CD14-positive monocyte (primary cell): ENCODE data around the gene ZNF385B. TPM values are rescaled to one million over a fixed set of nuclear protein-coding genes. Genes with fewer than 3 reads are reported as not detected.

Experiments
- DNase-seq, 3 donors: peaks; one replicate each; pipeline ENCODE4 v3.0.0-alpha.2; 2011 to 2022
- H2AFZ ChIP-seq: 2 replicates; pipeline ENCODE4 v1.6.0; 2012; ENCODE audit warnings: mild to moderate bottlenecking, low read depth, low read length, inconsistent platforms; ENCODE audit not compliant: insufficient read depth, poor library complexity, severe bottlenecking
- H3K27ac ChIP-seq, 2 donors: 1 replicate in 1 of 2; 2 replicates in 1 of 2; pipeline ENCODE4 v1.5.1; 2012 to 2013; ENCODE audit warnings: low read length in 2 of 2, control low read depth in 1 of 2, inconsistent platforms in 1 of 2, low read depth in 1 of 2, mild to moderate bottlenecking in 1 of 2
- H3K27me3 ChIP-seq, 2 donors: one replicate each; pipeline versions ENCODE4 v1.6.0 to v1.6.1; 2011 to 2013; ENCODE audit warnings: low read length in 2 of 2; ENCODE audit not compliant: control insufficient read depth in 2 of 2, insufficient read depth in 2 of 2
- H3K36me3 ChIP-seq, 2 donors: replicated peaks in 1 of 2; 1 replicate in 1 of 2; 2 replicates in 1 of 2; pipeline versions ENCODE4 v1.5.1 to v1.6.1; 2012 to 2013; ENCODE audit warnings: low read length in 2 of 2, control low read depth in 1 of 2, inconsistent platforms in 1 of 2, mild to moderate bottlenecking in 1 of 2; ENCODE audit not compliant: insufficient read depth in 2 of 2, control insufficient read depth in 1 of 2
- H3K4me1 ChIP-seq, 2 donors: 1 replicate in 1 of 2; 2 replicates in 1 of 2; pipeline versions ENCODE4 v1.5.1 to v1.6.1; 2012 to 2013; ENCODE audit warnings: low read length in 2 of 2, control low read depth in 1 of 2, inconsistent platforms in 1 of 2, mild to moderate bottlenecking in 1 of 2, moderate library complexity in 1 of 2; ENCODE audit not compliant: insufficient read depth in 2 of 2, control insufficient read depth in 1 of 2
- H3K4me2 ChIP-seq: replicated peaks from 2 replicates; pipeline ENCODE3; 2012; ENCODE audit warnings: low read length, moderate library complexity, mild to moderate bottlenecking; ENCODE audit not compliant: poor library complexity, severe bottlenecking; ENCODE audit errors: extremely low read depth
- H3K4me3 ChIP-seq, 3 experiments: fragments of 200-600 bp in 1 of 3; sonication (generic) in 1 of 3; replicated peaks in 1 of 3; 1 replicate in 2 of 3; 2 replicates in 1 of 3; pipeline ENCODE4 v1.5.1; 2011 to 2013; ENCODE audit warnings: low read length in 3 of 3, mild to moderate bottlenecking in 3 of 3, control low read depth in 2 of 3, low read depth in 2 of 3, inconsistent platforms in 1 of 3, moderate library complexity in 1 of 3
- H3K79me2 ChIP-seq: 2 replicates; pipeline ENCODE4 v1.6.0; 2012; ENCODE audit warnings: mild to moderate bottlenecking, control low read depth, inconsistent platforms, low read length, moderate library complexity; ENCODE audit not compliant: insufficient read depth
- H3K9ac ChIP-seq: 2 replicates; pipeline ENCODE4 v1.6.0; 2017; ENCODE audit warnings: low read length, mild to moderate bottlenecking; ENCODE audit not compliant: insufficient read depth, poor library complexity, severe bottlenecking
- H3K9me3 ChIP-seq, 2 donors: replicated peaks in 1 of 2; 1 replicate in 1 of 2; 2 replicates in 1 of 2; pipeline versions ENCODE4 v1.5.1 to v1.6.1; 2012 to 2013; ENCODE audit warnings: low read length in 2 of 2, control low read depth in 1 of 2; ENCODE audit not compliant: control insufficient read depth in 1 of 2, insufficient read depth in 1 of 2
- H4K20me1 ChIP-seq: 2 replicates; pipeline ENCODE4 v1.6.0; 2012; ENCODE audit warnings: mild to moderate bottlenecking, low read length, control low read depth, moderate library complexity; ENCODE audit not compliant: insufficient read depth
- H3K27ac Mint-ChIP-seq, 7 donors: one replicate each; pipeline ENCODE4 v1.8.0; 2020; ENCODE audit warnings: mild to moderate bottlenecking in 7 of 7, mixed read lengths in 7 of 7, moderate library complexity in 6 of 7, inconsistent platforms in 2 of 7
- H3K27me3 Mint-ChIP-seq, 3 donors: one replicate each; pipeline ENCODE4 v1.8.0; 2021 to 2022; ENCODE audit warnings: low read depth in 3 of 3, mild to moderate bottlenecking in 3 of 3, mixed read lengths in 3 of 3, moderate library complexity in 3 of 3, inconsistent platforms in 1 of 3
- H3K36me3 Mint-ChIP-seq, 2 donors: one replicate each; pipeline ENCODE4 v1.8.0; 2020; ENCODE audit warnings: mixed read lengths in 2 of 2, inconsistent platforms in 1 of 2, mild to moderate bottlenecking in 1 of 2
- H3K4me1 Mint-ChIP-seq: one replicate; pipeline ENCODE4 v1.8.0; 2020; ENCODE audit warnings: mild to moderate bottlenecking, mixed read lengths
- H3K4me3 Mint-ChIP-seq, 2 donors: one replicate each; pipeline ENCODE4 v1.8.0; 2020; ENCODE audit warnings: mild to moderate bottlenecking in 2 of 2, mixed read lengths in 2 of 2, moderate library complexity in 1 of 2
- H3K9me3 Mint-ChIP-seq, 7 donors: one replicate each; pipeline ENCODE4 v1.8.0; 2020 to 2022; ENCODE audit warnings: mixed read lengths in 7 of 7, mild to moderate bottlenecking in 6 of 7, moderate library complexity in 6 of 7, inconsistent platforms in 2 of 7
- WGBS: methylation state at CpG from one replicate; pipeline ENCODE4 v1.1.5; 2013; ENCODE audit warnings: missing lambda C conversion rate; ENCODE audit not compliant: insufficient coverage; 5-methylcytosine and 5-hydroxymethylcytosine counted together
- intact Hi-C, 2 donors: fragments of 100-400 bp; cut with micrococcal nuclease; formaldehyde crosslinking; loops; one replicate each; pipeline versions ENCODE4 v1.15.0 to v1.15.1; 2023
- polyA plus RNA-seq, 3 donors: library from polyadenylated mRNA; depleted of rRNA in 1 of 3; unstranded in 2 of 3; stranded (reverse) in 1 of 3; fragments of 300-500 nt in 2 of 3; fragments of >200 nt in 1 of 3; fragmentation: Illumina TruSeq in 2 of 3; gene quantifications; 1 replicate in 2 of 3; 2 replicates in 1 of 3; pipeline ENCODE4 v1.2.3, GENCODE V29; 2012 to 2021
- TF ChIP-seq, protein P1 (sequence below): fragments of 200-600 bp; IDR thresholded peaks from one replicate; pipeline ENCODE4 v1.8.0; 2022; ENCODE audit warnings: antibody characterized with exemption, mild to moderate bottlenecking

Gene ZNF385B
- polyA plus RNA-seq, 3 donors = not detected

DNA sequence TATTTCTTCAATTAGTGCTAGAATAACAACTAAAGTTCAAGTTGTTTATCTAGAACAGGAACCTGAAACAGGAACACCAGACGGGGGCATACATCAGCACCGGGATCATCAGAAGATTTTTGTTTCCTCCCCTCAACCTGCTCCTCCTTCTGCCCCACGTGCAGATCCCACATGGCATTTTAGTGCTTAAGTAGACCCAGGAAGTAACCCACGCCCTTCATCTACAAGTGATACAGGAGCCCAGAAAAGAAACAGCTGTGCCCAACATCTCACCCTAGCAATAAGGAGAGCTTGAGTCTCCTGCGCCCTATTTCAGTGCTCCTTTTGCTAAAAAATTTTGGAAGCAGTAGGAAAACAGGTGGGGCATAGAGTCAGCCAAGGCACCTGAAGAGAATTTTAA lies 5.2 kb downstream of the ZNF385B start:
- H3K27ac ChIP-seq = no peak overlapping the region
- intact Hi-C loops = no loop called here
- no peak overlapping the region for H3K9ac ChIP-seq
- H3K4me1 ChIP-seq = no peaks in the 10 kb centered on the region
- no peak overlapping the region for H3K4me3 Mint-ChIP-seq
- no peaks in the 10 kb centered on the region for H3K79me2 ChIP-seq
- no peak overlapping the region for H3K27ac Mint-ChIP-seq
- peaks cover 0 to 5% (median 2%) of the 10 kb centered on the region in 7 donors for H3K9me3 Mint-ChIP-seq
- no peaks in the 10 kb centered on the region for H4K20me1 ChIP-seq
- H3K36me3 ChIP-seq = no peaks in the 10 kb centered on the region
- peaks cover 0 to 4% of the 10 kb centered on the region in 2 donors for H3K9me3 ChIP-seq
- no peak for DNase-seq
- H3K4me1 Mint-ChIP-seq = peaks cover 3% of the 10 kb centered on the region
- H3K27me3 Mint-ChIP-seq = peaks cover 20 to 34% (median 32%) of the 10 kb centered on the region in 3 donors
- 0% methylated on average over 3 of the region's 5 CpGs for WGBS
- H2AFZ ChIP-seq = no peak overlapping the region
- TF ChIP-seq, protein P1, sequence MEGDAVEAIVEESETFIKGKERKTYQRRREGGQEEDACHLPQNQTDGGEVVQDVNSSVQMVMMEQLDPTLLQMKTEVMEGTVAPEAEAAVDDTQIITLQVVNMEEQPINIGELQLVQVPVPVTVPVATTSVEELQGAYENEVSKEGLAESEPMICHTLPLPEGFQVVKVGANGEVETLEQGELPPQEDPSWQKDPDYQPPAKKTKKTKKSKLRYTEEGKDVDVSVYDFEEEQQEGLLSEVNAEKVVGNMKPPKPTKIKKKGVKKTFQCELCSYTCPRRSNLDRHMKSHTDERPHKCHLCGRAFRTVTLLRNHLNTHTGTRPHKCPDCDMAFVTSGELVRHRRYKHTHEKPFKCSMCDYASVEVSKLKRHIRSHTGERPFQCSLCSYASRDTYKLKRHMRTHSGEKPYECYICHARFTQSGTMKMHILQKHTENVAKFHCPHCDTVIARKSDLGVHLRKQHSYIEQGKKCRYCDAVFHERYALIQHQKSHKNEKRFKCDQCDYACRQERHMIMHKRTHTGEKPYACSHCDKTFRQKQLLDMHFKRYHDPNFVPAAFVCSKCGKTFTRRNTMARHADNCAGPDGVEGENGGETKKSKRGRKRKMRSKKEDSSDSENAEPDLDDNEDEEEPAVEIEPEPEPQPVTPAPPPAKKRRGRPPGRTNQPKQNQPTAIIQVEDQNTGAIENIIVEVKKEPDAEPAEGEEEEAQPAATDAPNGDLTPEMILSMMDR = no peak
- no peak overlapping the region for H3K4me3 ChIP-seq
- no peak overlapping the region for H3K4me2 ChIP-seq
- no peaks in the 10 kb centered on the region for H3K36me3 Mint-ChIP-seq
- H3K27me3 ChIP-seq = peaks cover 15 to 25% of the 10 kb centered on the region in 2 donors

DNA sequence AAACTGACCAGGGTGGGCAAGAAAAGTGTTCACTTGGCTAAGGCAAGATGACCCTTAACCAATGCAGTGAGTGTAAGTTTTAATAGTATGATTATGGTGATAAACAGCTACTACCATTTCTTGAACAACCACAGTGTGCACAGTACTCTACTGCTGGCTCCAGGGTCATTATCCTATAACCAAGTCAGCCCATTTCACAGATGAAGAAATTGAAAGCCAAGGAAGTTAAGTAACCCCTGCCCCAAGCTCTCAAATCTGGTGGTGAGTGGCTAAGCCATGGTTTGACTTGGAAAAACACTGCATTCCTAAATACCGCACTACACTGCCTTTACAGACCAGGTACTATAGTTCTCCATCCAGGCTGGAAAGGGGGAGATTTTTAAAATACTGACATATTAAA lies 5.7 kb downstream of the ZNF385B start:
- Histone ChIP-seq H3K27me3 (peaks cover 15 to 23% of the 10 kb centered on the region in 2 donors), H2AFZ (no peak overlapping the region), H3K4me1 (no peaks in the 10 kb centered on the region), H3K27ac (no peak overlapping the region), H3K9me3 (peaks cover 0 to 4% of the 10 kb centered on the region in 2 donors), H3K9ac (no peak overlapping the region), H3K36me3 (no peaks in the 10 kb centered on the region), H3K79me2 (no peaks in the 10 kb centered on the region), H3K4me2 (no peak overlapping the region), H3K4me3 (no peak overlapping the region), H4K20me1 (no peaks in the 10 kb centered on the region)
- H3K27me3 Mint-ChIP-seq = peaks cover 20 to 32% (median 30%) of the 10 kb centered on the region in 3 donors
- TF ChIP-seq, protein P1 = no peak
- no peaks in the 10 kb centered on the region for H3K36me3 Mint-ChIP-seq
- no peak overlapping the region for H3K27ac Mint-ChIP-seq
- intact Hi-C loops = no loop called here
- H3K4me1 Mint-ChIP-seq = peaks cover 3% of the 10 kb centered on the region
- DNase-seq = no peak
- no peak overlapping the region for H3K4me3 Mint-ChIP-seq
- peaks cover 0 to 5% (median 2%) of the 10 kb centered on the region in 7 donors for H3K9me3 Mint-ChIP-seq
- WGBS = no CpG with 5 or more reads among the region's 1 CpG
